K562 (cell line): ENCODE data around the gene LRMDA. TPM values are rescaled to one million over a fixed set of nuclear protein-coding genes. Genes with fewer than 3 reads are reported as not detected.

Experiments
- ATAC-seq: fragments of 200-7000 bp; cut with Tn5 transposase; 3 replicates; pipeline ENCODE4 v1.9.1; 2020; ENCODE audit warnings: moderate library complexity
- BruUV-seq: library from RNA; stranded (reverse); fragments of 400-500 nt; replicated peaks from 2 replicates; lab custom pipeline; 2021; lab: Mats Ljungman, UMichigan
- CTCF ChIA-PET: fragments of 300-600 bp; formaldehyde crosslinking; extraction: SDS; loops from one replicate; lab custom pipeline; 2021; ENCODE audit warnings: low intra/inter-chr PET ratio; lab: Yijun Ruan, JAX
- POLR2A ChIA-PET: fragments of 300-600, 350-650 bp; sonication (Branson Sonifier 250); formaldehyde crosslinking; extraction: SDS; loops from one replicate; lab custom pipeline; 2021; ENCODE audit warnings: antibody characterized with exemption, inconsistent platforms; lab: Yijun Ruan, JAX
- DNase-seq, 4 experiments: peaks; one replicate each; pipeline versions ENCODE4 v3.0.0 to v3.0.0-alpha.2; 2011 to 2018; ENCODE audit warnings: low spot score in 3 of 4, mixed read lengths in 3 of 4; ENCODE audit errors: extremely low read depth in 1 of 4
- FAIRE-seq: peaks from 2 replicates; lab custom pipeline; 2011; peaks lifted over from hg19 to GRCh38; lab: Jason Lieb, UNC
- H2AFZ ChIP-seq: 2 replicates; pipeline ENCODE4 v1.6.0; 2011; ENCODE audit warnings: low read depth, low read length, control low read depth, inconsistent platforms
- H3K27ac ChIP-seq: fragments of 200-600 bp; 3 replicates; pipeline ENCODE4 v1.8.0; 2011; ENCODE audit warnings: low read depth, mild to moderate bottlenecking, control low read depth, inconsistent platforms, low read length, moderate library complexity, mixed read lengths; ENCODE audit errors: extremely low read depth
- H3K27me3 ChIP-seq, 2 experiments: fragments of 300-600 bp in 1 of 2; 2 replicates in 1 of 2; 3 replicates in 1 of 2; pipeline versions ENCODE4 v1.6.0 to v1.8.0; 2011; ENCODE audit warnings: inconsistent platforms in 2 of 2, low read length in 2 of 2, mild to moderate bottlenecking in 1 of 2, mixed read lengths in 1 of 2, moderate library complexity in 1 of 2; ENCODE audit not compliant: control insufficient read depth in 2 of 2, insufficient read depth in 2 of 2
- H3K36me3 ChIP-seq: fragments of 300-600 bp; 3 replicates; pipeline ENCODE4 v1.8.0; 2011; ENCODE audit warnings: mild to moderate bottlenecking, low read length, inconsistent platforms; ENCODE audit not compliant: control insufficient read depth, insufficient read depth
- H3K4me1 ChIP-seq, 2 experiments: fragments of 200-600 bp in 1 of 2; replicated peaks in 1 of 2; 2 replicates in 1 of 2; 3 replicates in 1 of 2; pipeline versions ENCODE4 v1.5.1 to v1.8.0; 2011; ENCODE audit warnings: inconsistent platforms in 2 of 2, low read length in 2 of 2, mild to moderate bottlenecking in 1 of 2, mixed read lengths in 1 of 2, moderate library complexity in 1 of 2; ENCODE audit not compliant: control insufficient read depth in 2 of 2, insufficient read depth in 2 of 2
- H3K4me2 ChIP-seq: 2 replicates; pipeline ENCODE4 v1.6.1; 2011; ENCODE audit warnings: low read length, control low read depth, inconsistent platforms, mixed read lengths; ENCODE audit not compliant: insufficient read depth
- H3K4me3 ChIP-seq: fragments of 200-600 bp; sonication (generic), shearing (Covaris generic); 2 replicates; pipeline ENCODE4 v1.5.1; 2016; ENCODE audit warnings: control low read depth, inconsistent platforms
- H3K79me2 ChIP-seq: fragments of 200-600 bp; 3 replicates; pipeline ENCODE4 v1.8.0; 2011; ENCODE audit warnings: low read length, inconsistent platforms; ENCODE audit not compliant: control insufficient read depth, insufficient read depth
- H3K9ac ChIP-seq, 2 experiments: 2 replicates each; pipeline versions ENCODE4 v1.6.0 to v1.6.1; 2011; ENCODE audit warnings: low read depth in 2 of 2, low read length in 2 of 2, control low read depth in 1 of 2, inconsistent platforms in 1 of 2, mild to moderate bottlenecking in 1 of 2, mixed read lengths in 1 of 2; ENCODE audit not compliant: insufficient read depth in 1 of 2
- H3K9me1 ChIP-seq: one replicate; pipeline ENCODE4 v1.6.0; 2011; ENCODE audit warnings: inconsistent platforms, mild to moderate bottlenecking, low read length, moderate library complexity; ENCODE audit not compliant: control insufficient read depth, insufficient read depth
- H3K9me3 ChIP-seq: replicated peaks from 2 replicates; pipeline ENCODE4 v1.5.1; 2011; ENCODE audit warnings: low read depth, low read length, inconsistent platforms; ENCODE audit not compliant: control insufficient read depth, insufficient read depth
- H4K20me1 ChIP-seq: replicated peaks from 2 replicates; pipeline ENCODE4 v1.6.1; 2011; ENCODE audit warnings: low read length, inconsistent platforms, mixed read lengths; ENCODE audit not compliant: control insufficient read depth, insufficient read depth
- KLF10 ChIP-seq: fragments of 250-450 bp; sonication (Bioruptor Pico); IDR thresholded peaks from 2 replicates; pipeline ENCODE4 v1.6.1; 2021; ENCODE audit warnings: matching md5 sums
- MEF2D ChIP-seq: conservative IDR thresholded peaks from 2 replicates; pipeline ENCODE4 v1.6.1; 2016; ENCODE audit warnings: low read depth, missing genetic modification characterization, missing compliant biosample characterization
- NCOA4 ChIP-seq: fragments of 450-650 bp; IDR thresholded peaks from 2 replicates; pipeline ENCODE4 v1.6.1; 2018; ENCODE audit warnings: mild to moderate bottlenecking; ENCODE audit not compliant: partially characterized antibody
- TAF15 ChIP-seq: fragments of 200-400 bp; formaldehyde crosslinking; IDR thresholded peaks from 2 replicates; pipeline ENCODE4 v1.6.1; 2017; ENCODE audit warnings: mild to moderate bottlenecking, low read depth, low read length, moderate library complexity
- ZBTB1 ChIP-seq: sonication (generic); formaldehyde crosslinking; IDR thresholded peaks from 2 replicates; pipeline ENCODE4 v1.8.1; 2023; ENCODE audit warnings: missing genetic modification reagents, low read depth, mild to moderate bottlenecking, borderline replicate concordance
- WGBS: fragments of 100-300 bp; shearing (Covaris generic); methylation state at CpG from one replicate; pipeline ENCODE4 v1.1.6; 2016; ENCODE audit warnings: low coverage, mixed read lengths; ENCODE audit not compliant: insufficient coverage; ENCODE audit errors: missing lambda C conversion rate; 5-methylcytosine and 5-hydroxymethylcytosine counted together
- in situ Hi-C: fragments of 300-500 bp; cut with MboI; formaldehyde crosslinking; loops from 4 replicates; pipeline ENCODE4 v1.15.0; 2018; ENCODE audit warnings: inconsistent platforms, mixed read lengths
- intact Hi-C: fragments of 100-400 bp; cut with micrococcal nuclease; formaldehyde crosslinking; loops from 2 replicates; pipeline ENCODE4 v1.14.2; 2022
- polyA plus RNA-seq, 8 experiments: library from polyadenylated mRNA; depleted of rRNA in 4 of 8; stranded (reverse) in 5 of 8; unstranded in 3 of 8; fragments of >200 nt; fragmentation: Nextera tagmentation in 2 of 8; fragmentation: Illumina TruSeq in 1 of 8; extraction: Ambion mirVana in 2 of 8; extraction: Trizol in 1 of 8; gene quantifications; 2 replicates each; pipeline versions ENCODE4 v1.2.1 to v1.2.3, GENCODE V29; 2011 to 2014; ENCODE audit warnings: inconsistent platforms in 1 of 8, missing spikeins in 1 of 8
- total RNA-seq, 7 experiments: library from RNA; depleted of rRNA in 6 of 7; stranded (reverse); fragments of >200 nt in 6 of 7; fragmentation: Illumina TruSeq in 2 of 7; extraction: Trizol in 2 of 7; gene quantifications; 2 replicates each; pipeline versions ENCODE4 v1.2.1 to v1.2.3, GENCODE V29; 2011 to 2021; ENCODE audit warnings: low replicate concordance in 1 of 7
- TF ChIP-seq, protein P1 (sequence below): sonication (generic); formaldehyde crosslinking; IDR thresholded peaks from 2 replicates; pipeline ENCODE4 v1.8.0; 2022; ENCODE audit warnings: mild to moderate bottlenecking, missing genetic modification reagents
- TF ChIP-seq, protein P2 (sequence below): fragments of 450-650 bp; IDR thresholded peaks from 2 replicates; pipeline ENCODE4 v1.6.1; 2016; ENCODE audit warnings: mild to moderate bottlenecking, moderate library complexity

LRMDA gene
- total and polyA plus RNA-seq, 9 of the 15 experiments (the other 6 are each of a cell fraction or from before 2014, with no cell fraction given) = 0.25 TPM; not detected in 8

DNA sequence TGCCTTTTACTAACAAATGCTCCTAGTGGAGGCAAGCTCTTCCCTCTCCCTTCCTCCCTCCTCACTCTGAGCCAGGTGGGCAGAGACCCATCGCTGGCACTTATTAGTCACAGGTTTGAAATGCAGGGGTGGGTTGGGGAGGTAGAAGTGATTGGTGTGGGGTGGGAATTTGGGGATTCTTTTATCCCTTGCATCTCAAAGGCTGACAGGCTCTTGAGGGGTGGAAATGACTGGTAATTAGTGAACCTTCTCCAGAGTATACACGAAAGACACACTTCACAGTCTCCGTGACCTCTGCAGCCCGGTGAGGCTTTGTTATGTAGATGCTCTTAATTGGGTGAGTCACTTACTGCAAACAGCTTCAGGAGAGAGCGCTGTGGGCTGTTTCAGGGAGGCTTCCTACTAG, 13.9 kb upstream of the LRMDA start:
- H3K79me2 ChIP-seq = no peaks in the 10 kb centered on the region
- FAIRE-seq = no peak
- no peak overlapping the region for H3K4me3 ChIP-seq
- intact Hi-C loops (no loop called here), in situ Hi-C loops (no loop called here)
- DNase-seq = no peak
- no peak overlapping the region for H3K27ac ChIP-seq
- no peak overlapping the region for H3K9ac ChIP-seq
- H3K9me3 ChIP-seq = no peaks in the 10 kb centered on the region
- ChIA-PET CTCF (no interaction called here), POLR2A (interaction anchor here (1.2 kb wide), 1 partner anchor 154 kb away, joined by 3 read pairs; no protein-coding TSS in a partner anchor)
- no peaks in the 10 kb centered on the region for H3K9me1 ChIP-seq
- no peaks in the 10 kb centered on the region for H3K36me3 ChIP-seq
- no peak overlapping the region for H2AFZ ChIP-seq
- no peak overlapping the region for H3K4me2 ChIP-seq
- H3K4me1 ChIP-seq = no peaks in the 10 kb centered on the region
- WGBS = 0% methylated on average over 5 of the region's 5 CpGs
- BruUV-seq = no TSS peak
- peaks cover 10 to 17% of the 10 kb centered on the region in 2 experiments; a peak in 4 of 5 replicates for H3K27me3 ChIP-seq
- no peaks in the 10 kb centered on the region for H4K20me1 ChIP-seq
- ATAC-seq = no peak; the same call in 2 of the 3 replicates
- TF ChIP-seq TAF15 (no peak), ZBTB1 (CRISPR knock-in tag) (no peak), NCOA4 (no peak), KLF10 (CRISPR knock-in tag) (no peak), MEF2D (tag) (no peak)
- TF ChIP-seq, protein P1, sequence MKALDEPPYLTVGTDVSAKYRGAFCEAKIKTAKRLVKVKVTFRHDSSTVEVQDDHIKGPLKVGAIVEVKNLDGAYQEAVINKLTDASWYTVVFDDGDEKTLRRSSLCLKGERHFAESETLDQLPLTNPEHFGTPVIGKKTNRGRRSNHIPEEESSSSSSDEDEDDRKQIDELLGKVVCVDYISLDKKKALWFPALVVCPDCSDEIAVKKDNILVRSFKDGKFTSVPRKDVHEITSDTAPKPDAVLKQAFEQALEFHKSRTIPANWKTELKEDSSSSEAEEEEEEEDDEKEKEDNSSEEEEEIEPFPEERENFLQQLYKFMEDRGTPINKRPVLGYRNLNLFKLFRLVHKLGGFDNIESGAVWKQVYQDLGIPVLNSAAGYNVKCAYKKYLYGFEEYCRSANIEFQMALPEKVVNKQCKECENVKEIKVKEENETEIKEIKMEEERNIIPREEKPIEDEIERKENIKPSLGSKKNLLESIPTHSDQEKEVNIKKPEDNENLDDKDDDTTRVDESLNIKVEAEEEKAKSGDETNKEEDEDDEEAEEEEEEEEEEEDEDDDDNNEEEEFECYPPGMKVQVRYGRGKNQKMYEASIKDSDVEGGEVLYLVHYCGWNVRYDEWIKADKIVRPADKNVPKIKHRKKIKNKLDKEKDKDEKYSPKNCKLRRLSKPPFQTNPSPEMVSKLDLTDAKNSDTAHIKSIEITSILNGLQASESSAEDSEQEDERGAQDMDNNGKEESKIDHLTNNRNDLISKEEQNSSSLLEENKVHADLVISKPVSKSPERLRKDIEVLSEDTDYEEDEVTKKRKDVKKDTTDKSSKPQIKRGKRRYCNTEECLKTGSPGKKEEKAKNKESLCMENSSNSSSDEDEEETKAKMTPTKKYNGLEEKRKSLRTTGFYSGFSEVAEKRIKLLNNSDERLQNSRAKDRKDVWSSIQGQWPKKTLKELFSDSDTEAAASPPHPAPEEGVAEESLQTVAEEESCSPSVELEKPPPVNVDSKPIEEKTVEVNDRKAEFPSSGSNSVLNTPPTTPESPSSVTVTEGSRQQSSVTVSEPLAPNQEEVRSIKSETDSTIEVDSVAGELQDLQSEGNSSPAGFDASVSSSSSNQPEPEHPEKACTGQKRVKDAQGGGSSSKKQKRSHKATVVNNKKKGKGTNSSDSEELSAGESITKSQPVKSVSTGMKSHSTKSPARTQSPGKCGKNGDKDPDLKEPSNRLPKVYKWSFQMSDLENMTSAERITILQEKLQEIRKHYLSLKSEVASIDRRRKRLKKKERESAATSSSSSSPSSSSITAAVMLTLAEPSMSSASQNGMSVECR = no peak
- TF ChIP-seq, protein P2, sequence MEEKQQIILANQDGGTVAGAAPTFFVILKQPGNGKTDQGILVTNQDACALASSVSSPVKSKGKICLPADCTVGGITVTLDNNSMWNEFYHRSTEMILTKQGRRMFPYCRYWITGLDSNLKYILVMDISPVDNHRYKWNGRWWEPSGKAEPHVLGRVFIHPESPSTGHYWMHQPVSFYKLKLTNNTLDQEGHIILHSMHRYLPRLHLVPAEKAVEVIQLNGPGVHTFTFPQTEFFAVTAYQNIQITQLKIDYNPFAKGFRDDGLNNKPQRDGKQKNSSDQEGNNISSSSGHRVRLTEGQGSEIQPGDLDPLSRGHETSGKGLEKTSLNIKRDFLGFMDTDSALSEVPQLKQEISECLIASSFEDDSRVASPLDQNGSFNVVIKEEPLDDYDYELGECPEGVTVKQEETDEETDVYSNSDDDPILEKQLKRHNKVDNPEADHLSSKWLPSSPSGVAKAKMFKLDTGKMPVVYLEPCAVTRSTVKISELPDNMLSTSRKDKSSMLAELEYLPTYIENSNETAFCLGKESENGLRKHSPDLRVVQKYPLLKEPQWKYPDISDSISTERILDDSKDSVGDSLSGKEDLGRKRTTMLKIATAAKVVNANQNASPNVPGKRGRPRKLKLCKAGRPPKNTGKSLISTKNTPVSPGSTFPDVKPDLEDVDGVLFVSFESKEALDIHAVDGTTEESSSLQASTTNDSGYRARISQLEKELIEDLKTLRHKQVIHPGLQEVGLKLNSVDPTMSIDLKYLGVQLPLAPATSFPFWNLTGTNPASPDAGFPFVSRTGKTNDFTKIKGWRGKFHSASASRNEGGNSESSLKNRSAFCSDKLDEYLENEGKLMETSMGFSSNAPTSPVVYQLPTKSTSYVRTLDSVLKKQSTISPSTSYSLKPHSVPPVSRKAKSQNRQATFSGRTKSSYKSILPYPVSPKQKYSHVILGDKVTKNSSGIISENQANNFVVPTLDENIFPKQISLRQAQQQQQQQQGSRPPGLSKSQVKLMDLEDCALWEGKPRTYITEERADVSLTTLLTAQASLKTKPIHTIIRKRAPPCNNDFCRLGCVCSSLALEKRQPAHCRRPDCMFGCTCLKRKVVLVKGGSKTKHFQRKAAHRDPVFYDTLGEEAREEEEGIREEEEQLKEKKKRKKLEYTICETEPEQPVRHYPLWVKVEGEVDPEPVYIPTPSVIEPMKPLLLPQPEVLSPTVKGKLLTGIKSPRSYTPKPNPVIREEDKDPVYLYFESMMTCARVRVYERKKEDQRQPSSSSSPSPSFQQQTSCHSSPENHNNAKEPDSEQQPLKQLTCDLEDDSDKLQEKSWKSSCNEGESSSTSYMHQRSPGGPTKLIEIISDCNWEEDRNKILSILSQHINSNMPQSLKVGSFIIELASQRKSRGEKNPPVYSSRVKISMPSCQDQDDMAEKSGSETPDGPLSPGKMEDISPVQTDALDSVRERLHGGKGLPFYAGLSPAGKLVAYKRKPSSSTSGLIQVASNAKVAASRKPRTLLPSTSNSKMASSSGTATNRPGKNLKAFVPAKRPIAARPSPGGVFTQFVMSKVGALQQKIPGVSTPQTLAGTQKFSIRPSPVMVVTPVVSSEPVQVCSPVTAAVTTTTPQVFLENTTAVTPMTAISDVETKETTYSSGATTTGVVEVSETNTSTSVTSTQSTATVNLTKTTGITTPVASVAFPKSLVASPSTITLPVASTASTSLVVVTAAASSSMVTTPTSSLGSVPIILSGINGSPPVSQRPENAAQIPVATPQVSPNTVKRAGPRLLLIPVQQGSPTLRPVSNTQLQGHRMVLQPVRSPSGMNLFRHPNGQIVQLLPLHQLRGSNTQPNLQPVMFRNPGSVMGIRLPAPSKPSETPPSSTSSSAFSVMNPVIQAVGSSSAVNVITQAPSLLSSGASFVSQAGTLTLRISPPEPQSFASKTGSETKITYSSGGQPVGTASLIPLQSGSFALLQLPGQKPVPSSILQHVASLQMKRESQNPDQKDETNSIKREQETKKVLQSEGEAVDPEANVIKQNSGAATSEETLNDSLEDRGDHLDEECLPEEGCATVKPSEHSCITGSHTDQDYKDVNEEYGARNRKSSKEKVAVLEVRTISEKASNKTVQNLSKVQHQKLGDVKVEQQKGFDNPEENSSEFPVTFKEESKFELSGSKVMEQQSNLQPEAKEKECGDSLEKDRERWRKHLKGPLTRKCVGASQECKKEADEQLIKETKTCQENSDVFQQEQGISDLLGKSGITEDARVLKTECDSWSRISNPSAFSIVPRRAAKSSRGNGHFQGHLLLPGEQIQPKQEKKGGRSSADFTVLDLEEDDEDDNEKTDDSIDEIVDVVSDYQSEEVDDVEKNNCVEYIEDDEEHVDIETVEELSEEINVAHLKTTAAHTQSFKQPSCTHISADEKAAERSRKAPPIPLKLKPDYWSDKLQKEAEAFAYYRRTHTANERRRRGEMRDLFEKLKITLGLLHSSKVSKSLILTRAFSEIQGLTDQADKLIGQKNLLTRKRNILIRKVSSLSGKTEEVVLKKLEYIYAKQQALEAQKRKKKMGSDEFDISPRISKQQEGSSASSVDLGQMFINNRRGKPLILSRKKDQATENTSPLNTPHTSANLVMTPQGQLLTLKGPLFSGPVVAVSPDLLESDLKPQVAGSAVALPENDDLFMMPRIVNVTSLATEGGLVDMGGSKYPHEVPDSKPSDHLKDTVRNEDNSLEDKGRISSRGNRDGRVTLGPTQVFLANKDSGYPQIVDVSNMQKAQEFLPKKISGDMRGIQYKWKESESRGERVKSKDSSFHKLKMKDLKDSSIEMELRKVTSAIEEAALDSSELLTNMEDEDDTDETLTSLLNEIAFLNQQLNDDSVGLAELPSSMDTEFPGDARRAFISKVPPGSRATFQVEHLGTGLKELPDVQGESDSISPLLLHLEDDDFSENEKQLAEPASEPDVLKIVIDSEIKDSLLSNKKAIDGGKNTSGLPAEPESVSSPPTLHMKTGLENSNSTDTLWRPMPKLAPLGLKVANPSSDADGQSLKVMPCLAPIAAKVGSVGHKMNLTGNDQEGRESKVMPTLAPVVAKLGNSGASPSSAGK = no peak
